ENCODE measurements around the gene DHRSX. TPM values are rescaled to one million over a fixed set of nuclear protein-coding genes. Genes with fewer than 3 reads are reported as not detected.
A peak's percentile ranks its signal among the peaks of the same experiment; 100 is the strongest.
"Not testable (repeated sequence)": the region's sequence is repeated elsewhere in the genome, so short reads cannot be mapped to it uniquely, and the experiment has no call there.

Gene DHRSX
- total and polyA plus RNA-seq, 2 experiments from 2014 or later, result 37.2 to 71.7 TPM

DNA sequence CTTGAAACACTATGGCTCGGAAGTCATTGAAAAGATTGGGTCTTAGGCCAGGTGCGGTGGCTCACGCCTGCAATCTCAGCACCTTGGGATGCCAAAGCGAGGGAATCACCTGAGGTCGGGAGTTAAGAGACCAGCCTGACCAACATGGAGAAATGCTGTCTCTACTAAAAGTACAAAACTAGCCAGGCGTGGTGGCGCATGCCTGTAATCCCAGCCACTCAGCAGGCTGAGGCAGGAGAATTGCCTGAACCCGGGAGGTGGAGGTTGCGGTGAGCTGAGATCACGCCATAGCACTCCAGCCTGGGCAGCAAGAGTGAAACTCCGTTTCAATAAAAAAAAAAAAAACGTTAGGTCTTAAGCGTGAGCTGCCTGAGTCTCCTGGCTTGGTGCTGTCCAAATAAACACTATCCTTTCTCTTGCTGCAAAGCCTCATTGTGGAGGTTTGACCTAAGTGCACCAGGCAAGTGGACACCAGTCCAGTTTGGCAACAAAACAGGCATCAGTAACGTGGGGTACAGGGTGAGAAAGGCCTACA lies 185.9 kb downstream of the DHRSX start:
- Histone ChIP-seq H3K9me2 (replicated peaks; ENCODE audit: insufficient read depth) (no peaks in the 10 kb centered on the region), H3K36me3 (replicated peaks; ENCODE audit: insufficient read depth, low read depth) (no peaks in the 10 kb centered on the region), H3K9me3 (ENCODE audit: low read depth) (no peaks in the 10 kb centered on the region), H3K79me2 (no peaks in the 10 kb centered on the region), H3K4me3 (no peak overlapping the region), H3K27me3 (no peaks in the 10 kb centered on the region), H2AFZ (no peak overlapping the region), H3K4me2 (no peak overlapping the region), H3K27ac (no peak overlapping the region), H4K20me1 (ENCODE audit: insufficient read depth, poor library complexity, severe bottlenecking) (no peaks in the 10 kb centered on the region), H3K4me1 (ENCODE audit: insufficient read depth) (peaks cover 12% of the 10 kb centered on the region)
- TF ChIP-seq, protein P1, sequence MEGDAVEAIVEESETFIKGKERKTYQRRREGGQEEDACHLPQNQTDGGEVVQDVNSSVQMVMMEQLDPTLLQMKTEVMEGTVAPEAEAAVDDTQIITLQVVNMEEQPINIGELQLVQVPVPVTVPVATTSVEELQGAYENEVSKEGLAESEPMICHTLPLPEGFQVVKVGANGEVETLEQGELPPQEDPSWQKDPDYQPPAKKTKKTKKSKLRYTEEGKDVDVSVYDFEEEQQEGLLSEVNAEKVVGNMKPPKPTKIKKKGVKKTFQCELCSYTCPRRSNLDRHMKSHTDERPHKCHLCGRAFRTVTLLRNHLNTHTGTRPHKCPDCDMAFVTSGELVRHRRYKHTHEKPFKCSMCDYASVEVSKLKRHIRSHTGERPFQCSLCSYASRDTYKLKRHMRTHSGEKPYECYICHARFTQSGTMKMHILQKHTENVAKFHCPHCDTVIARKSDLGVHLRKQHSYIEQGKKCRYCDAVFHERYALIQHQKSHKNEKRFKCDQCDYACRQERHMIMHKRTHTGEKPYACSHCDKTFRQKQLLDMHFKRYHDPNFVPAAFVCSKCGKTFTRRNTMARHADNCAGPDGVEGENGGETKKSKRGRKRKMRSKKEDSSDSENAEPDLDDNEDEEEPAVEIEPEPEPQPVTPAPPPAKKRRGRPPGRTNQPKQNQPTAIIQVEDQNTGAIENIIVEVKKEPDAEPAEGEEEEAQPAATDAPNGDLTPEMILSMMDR (IDR thresholded peaks at IDR 0.05; ENCODE audit: poor library complexity), result no peak
- no peak for TF ChIP-seq EZH2phosphoT487 (IDR thresholded peaks at IDR 0.05; ENCODE audit: low read depth, severe bottlenecking, unreplicated experiment)
- no peak for DNase-seq (ENCODE audit: low spot score)
- WGBS (ENCODE audit: low lambda C conversion rate, missing lambda C conversion rate), result 83% methylated on average over 14 of the region's 14 CpGs

DNA sequence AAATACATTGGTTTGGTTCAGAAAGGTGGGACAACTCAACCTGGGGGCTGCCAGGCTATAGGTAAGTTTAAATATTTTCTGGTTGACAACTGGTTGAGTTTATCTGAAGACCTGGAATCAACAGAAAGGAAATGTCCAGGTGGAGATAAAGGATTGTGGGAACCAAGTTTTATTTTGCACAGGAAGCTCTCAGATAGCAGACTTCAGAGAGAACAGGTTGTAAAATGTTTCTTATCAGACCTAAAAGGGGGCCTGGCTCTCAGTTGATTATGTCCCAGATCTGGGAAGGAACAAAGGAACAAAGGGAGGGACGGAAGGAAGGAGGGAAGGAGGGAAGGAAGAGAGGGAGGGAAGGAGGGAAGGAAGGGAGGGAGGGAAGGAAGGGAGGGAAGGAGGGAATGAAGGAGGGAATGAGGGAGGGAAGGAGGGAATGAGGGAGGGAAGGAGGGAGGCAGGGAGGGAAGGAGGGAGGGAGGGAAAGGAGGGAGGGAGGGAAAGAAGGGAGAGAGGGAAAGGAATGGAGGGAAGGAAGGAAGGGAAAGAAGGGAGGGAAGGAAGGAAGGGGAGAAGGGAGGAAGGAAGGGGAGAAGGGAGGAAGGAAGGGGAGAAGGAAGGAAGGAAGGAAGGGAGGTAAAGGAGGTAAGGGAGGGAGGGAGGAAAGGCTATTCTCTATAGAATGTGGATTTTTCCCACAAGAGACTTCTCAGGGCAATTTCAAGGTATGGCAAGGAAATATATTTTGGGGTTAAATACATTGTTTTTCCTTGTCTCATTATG lies 186.7 kb downstream of the DHRSX start:
- Histone ChIP-seq H2AFZ (no peak overlapping the region), H3K27me3 (no peaks in the 10 kb centered on the region), H3K4me2 (no peak overlapping the region), H4K20me1 (ENCODE audit: insufficient read depth, poor library complexity, severe bottlenecking) (no peaks in the 10 kb centered on the region), H3K79me2 (no peaks in the 10 kb centered on the region), H3K9me3 (ENCODE audit: low read depth) (no peaks in the 10 kb centered on the region), H3K27ac (no peak overlapping the region), H3K36me3 (replicated peaks; ENCODE audit: insufficient read depth, low read depth) (no peaks in the 10 kb centered on the region), H3K4me1 (ENCODE audit: insufficient read depth) (peaks cover 8% of the 10 kb centered on the region), H3K9me2 (replicated peaks; ENCODE audit: insufficient read depth) (no peaks in the 10 kb centered on the region), H3K4me3 (no peak overlapping the region)
- TF ChIP-seq, protein P1 (IDR thresholded peaks at IDR 0.05; ENCODE audit: poor library complexity), result no peak
- TF ChIP-seq EZH2 (IDR thresholded peaks at IDR 0.05; ENCODE audit: borderline replicate concordance) (no peak), EZH2phosphoT487 (IDR thresholded peaks at IDR 0.05; ENCODE audit: low read depth, severe bottlenecking, unreplicated experiment) (no peak)
- 43% methylated on average over 1 of the region's 1 CpG for WGBS (ENCODE audit: low lambda C conversion rate, missing lambda C conversion rate)
- DNase-seq (ENCODE audit: low spot score), result no peak

DNA sequence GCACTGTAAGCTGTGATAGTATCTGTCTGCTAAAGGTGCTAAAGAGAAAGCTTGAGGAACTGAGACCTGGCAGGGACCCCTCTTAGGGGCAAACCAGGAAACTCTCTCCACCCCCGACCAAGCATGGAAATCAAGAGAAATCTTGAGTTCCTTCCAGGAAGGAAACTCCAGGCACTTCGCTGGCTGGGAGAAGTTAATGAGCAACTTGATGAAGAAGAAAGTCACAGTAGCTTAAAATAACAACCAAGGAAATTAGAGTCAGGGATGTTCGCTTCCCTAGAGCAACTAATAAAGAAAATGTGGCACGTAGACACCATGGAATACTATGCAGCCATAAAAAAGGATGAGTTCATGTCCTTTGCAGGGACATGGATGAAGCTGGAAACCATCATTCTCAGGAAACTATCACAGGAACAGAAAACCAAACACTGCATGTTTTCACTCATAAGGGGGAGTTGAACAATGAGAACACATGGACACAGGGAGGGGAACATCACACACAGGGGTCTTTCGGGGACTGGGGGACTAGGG lies 188.7 kb downstream of the DHRSX start:
- H2AFZ ChIP-seq; H3K9me2 ChIP-seq (replicated peaks; ENCODE audit: insufficient read depth); H3K27ac ChIP-seq; H3K36me3 ChIP-seq (replicated peaks; ENCODE audit: insufficient read depth, low read depth); H3K27me3 ChIP-seq; H3K4me1 ChIP-seq (ENCODE audit: insufficient read depth); H3K9me3 ChIP-seq (ENCODE audit: low read depth); H3K4me2 ChIP-seq; H3K4me3 ChIP-seq; DNase-seq (ENCODE audit: low spot score); H3K79me2 ChIP-seq; H4K20me1 ChIP-seq (ENCODE audit: insufficient read depth, poor library complexity, severe bottlenecking): not testable (repeated sequence)
- 83% methylated on average over 5 of the region's 5 CpGs for WGBS (ENCODE audit: low lambda C conversion rate, missing lambda C conversion rate)

DNA sequence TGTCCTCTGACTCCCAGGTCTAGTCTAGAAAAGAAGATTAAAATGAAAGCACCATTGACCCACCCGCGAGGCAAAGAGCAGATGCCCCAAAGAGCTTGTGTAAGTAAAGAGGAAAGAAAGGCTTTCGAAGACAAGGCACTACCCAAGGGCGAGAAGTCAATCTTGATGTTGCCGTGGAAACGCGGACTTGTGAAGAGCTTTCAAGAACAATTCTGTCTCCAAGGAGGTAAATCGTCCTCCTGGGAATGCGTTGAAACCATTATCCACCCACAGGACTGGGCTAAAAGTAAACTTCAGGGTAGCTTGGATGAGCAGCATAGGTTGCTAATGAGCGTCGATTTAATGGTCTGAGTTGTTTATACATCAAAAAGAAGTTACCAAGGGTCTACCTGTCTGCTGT lies 189.3 kb downstream of the DHRSX start:
- WGBS (ENCODE audit: low lambda C conversion rate, missing lambda C conversion rate), result 35% methylated on average over 11 of the region's 11 CpGs
- DNase-seq (ENCODE audit: low spot score), result peak; percentile 47

More for the DNA sequence above, 189.3 kb downstream of the DHRSX start:
- Histone ChIP-seq H2AFZ (no peak overlapping the region), H3K4me3 (no peak overlapping the region), H3K27me3 (no peaks in the 10 kb centered on the region), H4K20me1 (ENCODE audit: insufficient read depth, poor library complexity, severe bottlenecking) (no peaks in the 10 kb centered on the region), H3K36me3 (replicated peaks; ENCODE audit: insufficient read depth, low read depth) (no peaks in the 10 kb centered on the region), H3K27ac (no peak overlapping the region), H3K79me2 (no peaks in the 10 kb centered on the region), H3K9me3 (ENCODE audit: low read depth) (no peaks in the 10 kb centered on the region), H3K4me2 (no peak overlapping the region), H3K9me2 (replicated peaks; ENCODE audit: insufficient read depth) (no peaks in the 10 kb centered on the region), H3K4me1 (ENCODE audit: insufficient read depth) (peaks cover 3% of the 10 kb centered on the region)
- TF ChIP-seq, protein P1 (IDR thresholded peaks at IDR 0.05; ENCODE audit: poor library complexity), result no peak
- TF ChIP-seq EZH2phosphoT487 (IDR thresholded peaks at IDR 0.05; ENCODE audit: low read depth, severe bottlenecking, unreplicated experiment) (no peak), EZH2 (IDR thresholded peaks at IDR 0.05; ENCODE audit: borderline replicate concordance) (no peak)
